SU-DHL-6 (cell line): ENCODE results near the gene MAP2K5.

Source experiments
- CTCF ChIP-seq: fragments of 200-600 bp; sonication (generic); IDR thresholded peaks from one replicate; pipeline ENCODE4 v1.5.1; 2017; ENCODE audit warnings: antibody characterized with exemption, mild to moderate bottlenecking, low read length, moderate library complexity; ENCODE audit not compliant: insufficient read depth, poor library complexity, severe bottlenecking
- EZH2phosphoT487 ChIP-seq: fragments of 200-600 bp; sonication (generic), shearing (Covaris generic); conservative IDR thresholded peaks from 2 replicates; pipeline ENCODE4 v1.6.1; 2018; ENCODE audit warnings: mild to moderate bottlenecking, antibody characterized with exemption, low read length, moderate library complexity, mixed read lengths

- no peak for TF ChIP-seq CTCF
- TF ChIP-seq EZH2phosphoT487: no peak
Observed at GRCh38 chr15:67523330-67523729, 19.2 kb upstream of the MAP2K5 start.
